ENCODE results near the gene PPP1R14C.

DNA sequence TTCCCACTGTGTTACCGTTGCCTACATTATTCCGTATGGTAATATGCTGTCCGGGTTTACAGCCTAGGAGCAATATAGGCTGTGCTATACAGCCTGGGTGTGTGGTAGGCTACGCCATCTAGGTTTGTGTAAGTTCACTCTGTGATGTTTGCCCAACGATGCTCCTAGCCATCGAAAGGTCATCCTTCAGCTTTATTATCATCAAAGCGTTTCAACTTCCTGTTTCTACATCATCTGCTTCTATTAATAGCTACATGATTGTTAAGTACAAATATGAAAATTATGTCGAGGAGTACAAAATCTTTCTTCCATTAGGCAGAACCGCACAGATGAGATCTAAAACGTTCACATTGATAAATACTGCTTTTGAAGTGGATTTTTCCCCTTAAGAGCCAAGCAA is 69.9 kb downstream of the PPP1R14C start:
- TF ChIP-seq EP300 (IDR thresholded peaks at IDR 0.05; ENCODE audit: borderline replicate concordance in 1 of 2, control insufficient read depth in 1 of 2, low read depth in 2 of 2, low read length in 2 of 2), result no peak
- TF ChIP-seq, protein P1, sequence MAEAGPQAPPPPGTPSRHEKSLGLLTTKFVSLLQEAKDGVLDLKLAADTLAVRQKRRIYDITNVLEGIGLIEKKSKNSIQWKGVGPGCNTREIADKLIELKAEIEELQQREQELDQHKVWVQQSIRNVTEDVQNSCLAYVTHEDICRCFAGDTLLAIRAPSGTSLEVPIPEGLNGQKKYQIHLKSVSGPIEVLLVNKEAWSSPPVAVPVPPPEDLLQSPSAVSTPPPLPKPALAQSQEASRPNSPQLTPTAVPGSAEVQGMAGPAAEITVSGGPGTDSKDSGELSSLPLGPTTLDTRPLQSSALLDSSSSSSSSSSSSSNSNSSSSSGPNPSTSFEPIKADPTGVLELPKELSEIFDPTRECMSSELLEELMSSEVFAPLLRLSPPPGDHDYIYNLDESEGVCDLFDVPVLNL (IDR thresholded peaks at IDR 0.05; ENCODE audit: low read depth, low read length), result no peak
- no peak for TF ChIP-seq POLR2A (IDR thresholded peaks at IDR 0.05; ENCODE audit: low read depth, low read length)
- TF ChIP-seq ATF7 (IDR thresholded peaks at IDR 0.05; ENCODE audit: low read depth), result no peak
- no peak for TF ChIP-seq ZNF274 (IDR thresholded peaks at IDR 0.05; ENCODE audit: insufficient read depth, insufficient read length)

Data from GM12878 (cell line).